Lower leg skin (tissue), 3 donors: ENCODE data around the gene SELENOO.

Experiments used
- CTCF ChIP-seq, 3 donors: fragments of 450-650 bp; IDR thresholded peaks; one replicate each; pipeline ENCODE4 v1.5.1; 2016; ENCODE audit warnings: antibody characterized with exemption in 3 of 3, mild to moderate bottlenecking in 3 of 3, moderate library complexity in 2 of 3
- POLR2A ChIP-seq, 2 donors: fragments of 450-650 bp; IDR thresholded peaks; one replicate each; pipeline ENCODE4 v1.6.1; 2016 to 2017; ENCODE audit warnings: antibody characterized with exemption in 2 of 2, mild to moderate bottlenecking in 1 of 2, moderate library complexity in 1 of 2

- TF ChIP-seq CTCF (IDR thresholded peaks at IDR 0.05) (no peak), POLR2A (IDR thresholded peaks at IDR 0.05) (no peak)
Measured at GRCh38 chr22:50266994-50267393, 66.2 kb downstream of the SELENOO start.
